GM21515 (cell line): ENCODE results near the gene PCMT1.
"Not testable (repeated sequence)": the region's sequence is repeated elsewhere in the genome, so short reads cannot be mapped to it uniquely, and the experiment has no call there.

Experiments used
- ATAC-seq: cut with Tn5 transposase; IDR thresholded peaks from one replicate; pipeline ENCODE4 v1.9.1; 2021; ENCODE audit not compliant: unreplicated experiment

Gene PCMT1

GRCh38 chr6:149749082-149749593, 403 bp upstream of the PCMT1 start:
- not testable (repeated sequence) for ATAC-seq

GRCh38 chr6:149750136-149750609, 632 bp downstream of the PCMT1 start:
- ATAC-seq = peak; percentile 41

- ATAC-seq = no peak
Measured at GRCh38 chr6:149751239-149751638, 1.7 kb downstream of the PCMT1 start.

- ATAC-seq = not testable (repeated sequence)
Measured at GRCh38 chr6:149751920-149752319, 2.4 kb downstream of the PCMT1 start.

- ATAC-seq = no peak
Measured at GRCh38 chr6:149752600-149753373, 3.2 kb downstream of the PCMT1 start.

- ATAC-seq = not testable (repeated sequence)
Measured at GRCh38 chr6:149753374-149753637, 3.8 kb downstream of the PCMT1 start.

GRCh38 chr6:149754548-149754947, 5.0 kb downstream of the PCMT1 start:
- ATAC-seq = no peak

GRCh38 chr6:149755300-149756260, 6.0 kb downstream of the PCMT1 start:
- ATAC-seq = no peak

GRCh38 chr6:149756261-149756636, 6.7 kb downstream of the PCMT1 start:
- no peak for ATAC-seq

GRCh38 chr6:149761438-149761837, 11.9 kb downstream of the PCMT1 start:
- ATAC-seq = peak; percentile 98

GRCh38 chr6:149763866-149764265, 14.3 kb downstream of the PCMT1 start:
- no peak for ATAC-seq

GRCh38 chr6:149766156-149766769, 16.7 kb downstream of the PCMT1 start:
- ATAC-seq = no peak

GRCh38 chr6:149769676-149770075, 20.1 kb downstream of the PCMT1 start:
- ATAC-seq = no peak

- no peak for ATAC-seq
Measured at GRCh38 chr6:149771185-149771584, 21.6 kb downstream of the PCMT1 start.

- no peak for ATAC-seq
Measured at GRCh38 chr6:149771925-149772324, 22.4 kb downstream of the PCMT1 start.

- ATAC-seq = no peak
Measured at GRCh38 chr6:149777624-149778023, 28.1 kb downstream of the PCMT1 start.

- ATAC-seq = no peak
Measured at GRCh38 chr6:149779644-149779963, 30.1 kb downstream of the PCMT1 start.

- ATAC-seq = no peak
Measured at GRCh38 chr6:149781715-149782114, 32.2 kb downstream of the PCMT1 start.

- no peak for ATAC-seq
Measured at GRCh38 chr6:149782337-149782736, 32.8 kb downstream of the PCMT1 start.

GRCh38 chr6:149783551-149783950, 34.0 kb downstream of the PCMT1 start:
- ATAC-seq = no peak

- no peak for ATAC-seq
Measured at GRCh38 chr6:149806127-149806526, 56.6 kb downstream of the PCMT1 start.

GRCh38 chr6:149809798-149810197, 60.3 kb downstream of the PCMT1 start:
- no peak for ATAC-seq
